GM23248 (cell line): Measurements from ENCODE around the gene LARP7.
"Not testable (repeated sequence)": the region's sequence is repeated elsewhere in the genome, so short reads cannot be mapped to it uniquely, and the experiment has no call there.

ENCODE experiments used
- EZH2 ChIP-seq: fragments of 200-600 bp; sonication (generic); IDR thresholded peaks from 2 replicates; pipeline ENCODE4 v1.6.1; 2018; ENCODE audit warnings: antibody characterized with exemption, mild to moderate bottlenecking; ENCODE audit not compliant: insufficient read depth, poor library complexity, severe bottlenecking
- EZH2phosphoT487 ChIP-seq: fragments of 200-600 bp; sonication (generic); IDR thresholded peaks from 2 replicates; pipeline ENCODE4 v1.6.1; 2018; ENCODE audit warnings: antibody characterized with exemption, moderate library complexity, mild to moderate bottlenecking, low read depth; ENCODE audit not compliant: insufficient read depth

DNA sequence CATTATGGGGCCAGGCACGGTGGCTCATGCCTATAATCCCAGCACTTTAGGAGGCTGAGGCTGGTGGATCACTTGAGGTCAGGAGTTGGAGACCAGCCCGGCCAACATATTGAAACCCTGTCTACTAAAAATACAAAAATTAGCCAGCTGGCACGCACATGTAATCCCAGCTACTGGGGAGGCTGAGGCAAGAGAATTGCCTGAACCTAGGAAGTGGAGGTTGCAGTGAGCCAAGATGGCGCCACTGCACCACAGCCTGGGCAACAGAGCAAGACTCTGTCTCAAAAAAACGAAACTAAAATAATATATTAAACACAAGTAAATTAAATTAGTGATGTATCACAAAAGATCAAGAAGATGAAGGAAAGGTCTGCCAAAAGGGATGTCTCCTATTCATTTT, 19.2 kb downstream of the LARP7 start:
- not testable (repeated sequence) for TF ChIP-seq EZH2, EZH2phosphoT487
